HG03060 (cell line): ENCODE results near the gene PGM2L1.
"Not testable (repeated sequence)": the region's sequence is repeated elsewhere in the genome, so short reads cannot be mapped to it uniquely, and the experiment has no call there.

Experiments used
- ATAC-seq: cut with Tn5 transposase; IDR thresholded peaks from one replicate; pipeline ENCODE4 v1.9.1; 2021; ENCODE audit warnings: low read depth, moderate number of reproducible peaks; ENCODE audit not compliant: unreplicated experiment

Gene PGM2L1

DNA sequence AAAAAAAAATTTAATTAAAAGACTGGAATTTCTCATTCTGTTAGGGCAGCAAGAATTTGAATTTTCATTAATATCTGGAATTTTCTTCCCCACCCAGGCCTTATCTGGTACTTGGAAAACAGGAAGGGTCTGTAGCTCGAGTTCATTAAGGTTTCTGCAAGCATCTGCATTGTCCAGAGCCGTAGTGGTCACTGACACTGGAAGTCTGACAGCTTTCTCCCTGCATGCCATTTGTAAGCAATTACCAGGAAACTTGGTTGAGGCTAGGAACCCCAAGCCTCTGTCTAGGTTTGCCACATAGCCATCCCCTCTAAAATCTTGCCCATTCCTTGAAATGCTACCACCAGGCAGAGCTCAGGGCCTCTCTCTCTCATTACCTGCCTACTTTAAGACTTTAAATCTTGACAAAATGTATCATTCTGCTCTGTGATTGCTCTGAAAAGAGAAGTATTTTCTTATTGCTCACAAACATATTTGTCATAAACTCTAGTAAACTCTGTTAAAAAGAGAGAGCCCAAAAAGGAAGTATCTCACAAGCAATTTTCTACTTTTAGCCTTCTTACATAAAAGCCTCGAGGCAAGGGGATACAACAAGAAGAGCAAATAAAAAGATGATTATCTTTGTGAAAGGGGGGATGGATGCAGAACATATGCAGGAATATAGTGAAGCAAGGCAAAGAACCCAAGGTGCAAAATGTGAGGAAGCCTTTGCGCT, 5.5 kb upstream of the PGM2L1 start:
- no peak for ATAC-seq

DNA sequence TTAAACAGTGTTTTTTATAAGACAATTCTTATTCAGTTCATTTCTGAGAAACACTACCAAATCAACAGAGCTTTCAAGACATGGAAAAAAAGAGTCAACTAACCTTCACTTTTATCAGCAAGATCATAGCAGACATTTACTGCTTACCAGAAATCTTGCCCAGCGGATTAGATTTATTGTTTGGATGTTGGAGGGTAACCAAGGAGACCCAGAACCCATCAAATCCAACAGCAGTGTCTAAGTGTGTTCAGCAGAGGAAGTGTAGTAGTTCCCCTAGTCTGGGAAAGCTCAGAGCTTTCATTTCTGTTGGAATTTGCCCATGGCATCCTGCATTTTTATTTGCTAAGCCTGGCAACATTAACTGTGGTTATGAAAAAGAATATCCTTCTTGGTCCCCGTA, 2.4 kb upstream of the PGM2L1 start:
- no peak for ATAC-seq

DNA sequence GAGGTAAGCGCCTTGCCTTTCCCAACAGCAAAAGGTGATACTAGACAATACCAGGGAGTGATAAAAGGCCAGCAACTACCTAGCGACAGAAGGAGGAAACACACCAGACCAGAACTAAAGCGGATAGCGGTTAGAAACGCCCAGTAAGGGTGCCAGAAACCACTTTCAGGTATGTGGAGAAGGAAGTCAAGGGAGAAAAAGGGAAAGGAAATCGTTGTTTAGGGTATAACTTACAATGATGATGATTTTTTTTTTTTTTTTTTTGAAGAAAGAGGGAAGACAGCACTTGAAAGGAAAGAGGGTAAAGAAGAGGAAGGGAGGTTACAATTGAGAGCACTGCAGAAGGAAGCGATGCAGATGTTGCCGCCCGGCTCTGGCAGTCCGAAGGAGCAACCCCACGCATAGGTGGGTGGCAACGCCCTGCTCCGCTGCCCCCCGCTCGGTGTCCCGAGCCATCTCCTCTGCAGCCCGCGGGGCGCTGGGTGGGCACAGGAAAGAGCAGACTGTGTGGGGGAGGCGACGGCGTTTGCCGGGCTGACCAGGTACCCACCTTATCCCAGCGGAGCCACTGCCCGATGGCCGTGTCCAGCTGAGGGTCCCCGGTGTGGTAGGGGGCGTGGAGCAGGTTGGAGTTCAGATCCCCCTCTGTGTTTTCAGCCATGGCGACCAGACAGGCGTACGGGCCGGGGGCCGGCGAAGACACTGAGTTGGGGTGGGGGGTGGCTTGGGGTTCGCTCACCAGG, 561 bp downstream of the PGM2L1 start:
- no peak for ATAC-seq

DNA sequence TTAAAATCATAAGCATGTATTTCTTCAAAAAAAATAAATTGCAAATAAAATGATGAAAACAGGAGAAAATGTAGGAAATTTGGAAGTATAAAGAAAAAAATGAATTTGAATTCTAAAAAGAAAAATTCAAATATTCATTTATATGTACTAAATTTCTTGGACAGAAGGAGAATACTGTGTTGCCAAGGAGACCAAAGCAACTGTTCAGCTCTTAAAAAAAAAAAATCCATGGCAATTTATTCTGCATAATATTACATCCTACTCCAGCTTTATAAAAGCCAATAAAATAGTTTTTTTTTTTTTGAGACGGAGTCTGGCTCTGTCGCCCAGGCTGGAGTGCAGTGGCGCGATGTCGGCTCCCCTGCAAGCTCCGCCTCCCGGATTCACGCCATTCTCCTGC, 6.0 kb downstream of the PGM2L1 start:
- no peak for ATAC-seq

DNA sequence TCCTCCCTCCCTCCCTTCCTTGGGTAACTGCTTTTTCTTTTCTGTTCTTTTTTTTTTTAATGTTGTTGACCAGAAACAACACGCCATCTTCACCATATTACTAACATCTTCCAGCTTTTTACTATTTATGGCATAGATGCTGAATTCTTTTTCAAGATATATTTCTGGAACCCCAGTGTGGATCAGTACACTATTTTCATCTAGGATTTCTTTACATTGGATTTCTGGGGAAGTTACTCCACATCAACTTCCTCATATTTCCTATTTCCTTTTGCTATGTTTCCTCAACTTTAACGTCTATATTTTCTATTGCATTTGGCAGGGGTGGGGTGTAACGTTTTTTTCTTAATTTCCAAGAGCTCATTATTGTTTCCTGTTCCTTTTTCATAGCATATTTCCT, 7.0 kb downstream of the PGM2L1 start:
- ATAC-seq = no peak

- ATAC-seq = no peak
These were observed 7.5 kb downstream of the PGM2L1 start for GRCh38 chr11:74390697-74391096.

GRCh38 chr11:74388678-74389327, 9.4 kb downstream of the PGM2L1 start:
- ATAC-seq = no peak

- no peak for ATAC-seq
These were observed 13.6 kb downstream of the PGM2L1 start for GRCh38 chr11:74384641-74385040.

- no peak for ATAC-seq
These were observed 17.3 kb downstream of the PGM2L1 start for GRCh38 chr11:74380746-74381439.

DNA sequence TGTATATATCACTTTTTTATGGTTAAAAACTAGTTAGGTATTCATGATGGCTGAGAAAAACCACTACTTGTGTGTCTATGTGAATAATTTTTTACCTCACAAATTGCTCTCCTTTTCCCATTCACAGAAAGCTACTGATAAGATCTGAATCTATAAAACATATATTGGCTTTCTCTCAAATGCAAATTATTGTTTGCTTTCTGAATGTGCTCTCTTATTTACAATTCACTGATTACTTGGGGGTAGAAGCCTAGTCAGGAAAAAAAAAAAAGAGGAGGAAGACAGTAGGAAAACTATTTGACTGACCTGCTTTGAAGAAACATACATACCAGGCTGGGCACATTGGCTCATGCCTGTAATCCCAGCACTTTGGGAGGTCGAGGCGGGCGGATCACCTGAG, 20.5 kb downstream of the PGM2L1 start:
- ATAC-seq = no peak

DNA sequence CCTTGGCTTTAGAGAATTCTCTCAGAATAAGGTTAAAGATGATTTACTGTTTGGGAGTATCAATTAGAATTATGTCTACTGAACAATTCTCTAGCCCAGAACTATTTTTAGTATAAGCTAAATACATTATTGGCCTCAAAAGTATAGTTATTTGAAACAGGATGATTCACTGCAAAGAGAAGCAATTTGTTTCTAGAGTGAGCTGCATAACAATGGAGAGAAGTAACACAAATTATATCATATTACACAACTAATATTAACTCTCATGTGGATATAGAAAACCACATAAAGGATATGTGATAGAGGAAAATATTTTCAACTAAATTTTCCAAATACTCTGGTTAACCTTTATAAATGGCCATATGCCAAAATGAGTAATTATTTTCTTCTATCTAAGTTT, 24.9 kb downstream of the PGM2L1 start:
- ATAC-seq = no peak

DNA sequence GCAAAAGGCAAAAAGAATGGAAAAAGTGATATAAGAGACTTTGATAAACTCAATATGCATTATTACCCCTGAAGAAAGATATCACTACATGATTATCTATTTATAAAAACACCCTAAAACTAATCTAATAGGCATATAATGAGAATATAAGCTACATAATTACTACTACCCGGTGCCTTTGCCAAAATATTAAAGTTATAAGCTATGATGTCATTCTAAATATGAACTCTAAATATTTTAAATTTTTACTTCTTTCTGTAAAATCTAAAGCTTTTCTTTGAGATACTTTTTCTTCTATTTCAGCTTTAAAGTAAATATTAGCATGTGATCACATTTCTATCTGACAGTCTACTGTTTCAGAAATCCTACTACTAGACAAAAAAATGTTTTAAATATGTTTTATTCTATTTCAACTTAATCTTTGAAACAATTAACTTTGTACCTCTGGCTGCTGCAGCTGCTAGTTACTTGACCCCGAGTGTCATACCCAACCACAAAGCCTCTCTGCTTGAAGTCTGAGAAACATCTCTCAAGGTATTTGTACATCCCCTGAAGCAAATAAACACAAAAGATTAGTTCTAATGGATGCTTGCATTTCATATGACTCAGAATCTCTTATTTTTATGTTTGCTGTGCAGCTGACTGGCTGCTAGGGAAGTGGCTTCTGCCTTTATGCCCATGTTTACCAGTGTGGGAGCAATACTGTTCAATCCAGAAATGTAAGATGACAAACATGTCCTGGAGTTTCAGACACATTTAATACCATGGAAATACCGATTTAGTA, 26.8 kb downstream of the PGM2L1 start:
- ATAC-seq = no peak

- ATAC-seq = no peak
These were observed 28.1 kb downstream of the PGM2L1 start for GRCh38 chr11:74370123-74370522.

DNA sequence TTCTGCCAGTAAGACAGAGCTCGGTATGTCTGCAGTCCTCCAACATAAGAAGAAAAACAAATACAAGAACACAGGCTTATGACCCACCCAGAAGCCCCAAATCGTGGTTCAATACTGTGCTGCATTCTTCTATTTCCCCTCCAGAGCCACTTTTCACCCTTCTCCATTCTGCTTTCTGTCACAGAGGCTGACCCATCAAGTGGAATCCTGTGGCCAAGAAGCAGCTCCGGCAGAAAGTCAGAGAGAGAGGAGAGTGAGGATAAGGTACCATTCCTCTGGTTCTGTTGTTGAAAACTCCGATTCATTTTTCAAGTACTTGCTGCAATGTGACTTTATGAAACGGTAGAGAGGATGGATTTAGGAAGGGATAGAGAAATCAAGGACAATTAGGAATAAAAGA, 30.4 kb downstream of the PGM2L1 start:
- ATAC-seq = no peak

DNA sequence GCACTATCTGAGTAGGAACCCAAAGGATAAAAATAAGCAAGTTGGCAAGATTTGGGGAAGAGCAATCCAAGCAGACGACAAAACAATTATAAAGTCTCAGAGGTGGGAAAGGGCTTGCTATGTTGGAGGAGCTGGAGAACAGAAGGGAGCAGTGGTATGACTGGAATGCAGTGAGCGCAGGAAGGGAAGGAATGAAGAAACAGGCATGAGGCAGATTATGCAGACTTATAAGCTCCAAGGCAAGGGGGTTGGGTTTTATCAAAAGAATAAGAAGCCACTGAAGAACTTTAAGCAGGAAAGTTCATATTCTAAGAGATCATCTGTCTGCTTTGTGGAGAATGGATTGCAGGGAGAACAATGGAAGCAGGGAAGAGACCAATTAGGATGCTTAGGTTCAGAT, 31.7 kb downstream of the PGM2L1 start:
- no peak for ATAC-seq

GRCh38 chr11:74365805-74366204, 32.4 kb downstream of the PGM2L1 start:
- ATAC-seq = not testable (repeated sequence)

GRCh38 chr11:74357449-74357848, 40.8 kb downstream of the PGM2L1 start:
- no peak for ATAC-seq

GRCh38 chr11:74355626-74356025, 42.6 kb downstream of the PGM2L1 start:
- no peak for ATAC-seq

DNA sequence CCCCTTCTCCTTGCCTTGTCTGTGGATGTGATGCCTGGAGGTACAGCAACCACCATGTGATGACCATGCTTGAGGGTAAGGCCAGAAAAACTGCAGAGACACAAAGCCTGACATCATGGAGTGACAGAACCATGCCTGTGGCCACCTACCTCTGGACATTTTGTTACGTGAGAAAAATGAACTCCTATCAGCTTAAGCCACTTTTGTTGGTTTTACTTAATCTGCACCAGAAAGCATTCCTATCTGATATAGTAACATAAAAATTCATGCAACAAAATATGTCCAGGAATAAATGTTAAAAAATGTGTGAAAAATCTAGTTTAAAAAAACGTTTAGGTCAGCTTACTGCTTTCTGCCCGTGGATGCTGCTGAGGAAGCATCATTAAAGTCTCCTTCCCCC, 44.2 kb downstream of the PGM2L1 start:
- no peak for ATAC-seq

GRCh38 chr11:74347381-74347780, 50.9 kb downstream of the PGM2L1 start:
- no peak for ATAC-seq
